Lung (tissue), 12 donors: ENCODE measurements around the gene MRPS11. TPM values are rescaled to one million over a fixed set of nuclear protein-coding genes. Genes with fewer than 3 reads are reported as not detected.

ENCODE experiments used
- ATAC-seq: fragments of 200-7000 bp; cut with Tn5 transposase; one replicate; pipeline ENCODE4 v1.9.1; 2020; ENCODE audit warnings: moderate number of reproducible peaks; ENCODE audit not compliant: insufficient read depth, low FRiP score
- DNase-seq, 3 donors: peaks; one replicate each; pipeline ENCODE4 v3.0.0-alpha.2; 2013 to 2017
- H3K27ac ChIP-seq, 2 donors: one replicate each; pipeline ENCODE4 v1.5.1; 2013; ENCODE audit warnings: mild to moderate bottlenecking in 2 of 2, moderate library complexity in 2 of 2, control low read depth in 1 of 2, inconsistent platforms in 1 of 2, low read depth in 1 of 2, low read length in 1 of 2
- H3K27me3 ChIP-seq, 3 donors: one replicate each; pipeline ENCODE4 v1.5.1; 2013; ENCODE audit warnings: low read length in 2 of 3; ENCODE audit not compliant: control insufficient read depth in 3 of 3, insufficient read depth in 3 of 3
- H3K36me3 ChIP-seq, 4 donors: one replicate each; pipeline ENCODE4 v1.5.1; 2013; ENCODE audit warnings: low read length in 4 of 4, mild to moderate bottlenecking in 1 of 4, moderate library complexity in 1 of 4; ENCODE audit not compliant: control insufficient read depth in 4 of 4, insufficient read depth in 4 of 4
- H3K4me1 ChIP-seq, 5 donors: one replicate each; pipeline ENCODE4 v1.5.1; 2013; ENCODE audit warnings: low read length in 5 of 5, mild to moderate bottlenecking in 2 of 5, moderate library complexity in 1 of 5; ENCODE audit not compliant: control insufficient read depth in 5 of 5, insufficient read depth in 5 of 5
- H3K4me3 ChIP-seq: one replicate; pipeline ENCODE4 v1.5.1; 2013; ENCODE audit warnings: mild to moderate bottlenecking, control low read depth, moderate library complexity
- H3K9ac ChIP-seq, 2 donors: one replicate each; pipeline ENCODE4 v1.5.1; 2013; ENCODE audit warnings: low read length in 2 of 2, control low read depth in 1 of 2; ENCODE audit not compliant: insufficient read depth in 1 of 2
- H3K9me3 ChIP-seq, 4 donors: one replicate each; pipeline ENCODE4 v1.5.1; 2013; ENCODE audit warnings: low read length in 3 of 4, mild to moderate bottlenecking in 1 of 4, moderate library complexity in 1 of 4; ENCODE audit not compliant: control insufficient read depth in 4 of 4, insufficient read depth in 3 of 4
- CTCF ChIP-seq: IDR thresholded peaks from 2 replicates; pipeline ENCODE4 v1.5.1; 2012; ENCODE audit warnings: mild to moderate bottlenecking; ENCODE audit errors: control extremely low read depth, extremely low read depth
- WGBS, 2 donors: extraction: QIAGEN DNeasy Blood & Tissue Kit; methylation state at CpG; one replicate each; pipeline ENCODE4 v1.1.7; 2013; 5-methylcytosine and 5-hydroxymethylcytosine counted together
- polyA plus RNA-seq, 2 donors: library from polyadenylated mRNA; stranded (reverse); fragments of 200-250 nt; gene quantifications; one replicate each; pipeline ENCODE4 v1.2.1, GENCODE V29; 2013
- total RNA-seq, 2 donors: library from RNA; depleted of rRNA in 1 of 2; stranded (reverse); fragments of >200 nt in 1 of 2; gene quantifications; one replicate each; pipeline ENCODE4 v1.2.1, GENCODE V29; 2014 to 2021
- donor health status: control.
- donor health status: control.
- donor health status: Bipolar disorder and iron deficiency.
- donor health status: healthy.
- donor health status: DM: yes; HTN: yes; CAD: no.

The MRPS11 gene
- total and polyA plus RNA-seq, 4 donors = 31.2 to 43.4 (median 37.6) TPM

DNA sequence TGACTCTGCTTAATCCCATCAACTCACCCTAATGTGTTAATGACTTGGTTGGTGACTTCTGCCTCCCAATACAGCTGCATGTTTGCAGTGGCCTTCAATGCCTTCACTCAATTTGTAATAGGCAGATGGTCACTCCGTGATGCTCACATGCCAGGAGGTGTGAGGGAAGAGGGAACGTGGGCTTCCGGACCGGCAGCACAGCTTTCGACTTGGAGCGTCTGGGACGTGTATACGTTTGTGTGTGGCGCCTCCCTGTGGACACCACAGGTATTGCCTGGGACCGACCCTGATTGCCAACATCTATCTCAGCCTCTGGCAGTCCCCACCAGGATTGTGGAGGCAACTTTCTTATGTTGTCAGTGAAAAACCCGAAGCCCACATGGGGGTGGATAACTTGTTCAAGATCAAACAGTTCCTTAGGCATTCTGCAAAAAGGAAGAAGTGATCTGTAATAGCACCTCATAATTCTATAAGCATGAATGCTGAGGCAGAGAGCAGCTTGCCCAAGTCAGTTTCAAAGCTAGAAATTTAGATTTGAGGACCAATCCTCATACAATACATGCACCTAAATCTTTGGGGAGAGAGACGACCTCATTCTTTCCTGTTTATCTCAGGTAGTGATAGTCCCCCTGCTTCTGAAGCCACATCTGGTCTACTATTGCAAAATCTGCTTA is 17.2 kb upstream of the MRPS11 start:
- Histone ChIP-seq H3K4me3 (no peak overlapping the region), H3K9ac (no peak overlapping the region), H3K9me3 (no peaks in the 10 kb centered on the region), H3K4me1 (peaks cover 0 to 7% (median under 1%) of the 10 kb centered on the region in 5 donors), H3K27ac (no peak overlapping the region), H3K27me3 (no peaks in the 10 kb centered on the region), H3K36me3 (no peaks in the 10 kb centered on the region)
- ATAC-seq (no peak), DNase-seq (peak; percentile 61 to 76 (median 73))
- no peak for TF ChIP-seq CTCF
- 5 to 6% methylated on average over 12 of the region's 12 CpGs for WGBS, 2 donors

GRCh38 chr15:88453651-88454050 is 13.9 kb upstream of the MRPS11 start:
- Histone ChIP-seq H3K4me3 (no peak overlapping the region), H3K9ac (no peak overlapping the region), H3K27me3 (no peaks in the 10 kb centered on the region), H3K36me3 (peaks cover 2 to 7% (median 5%) of the 10 kb centered on the region in 4 donors), H3K27ac (no peak overlapping the region), H3K9me3 (no peaks in the 10 kb centered on the region), H3K4me1 (peaks cover 0 to 8% (median 2%) of the 10 kb centered on the region in 5 donors)
- TF ChIP-seq CTCF = no peak
- ATAC-seq (no peak), DNase-seq (peak in 2 of 3 donors; percentile 16 to 31)
- 56 to 70% methylated on average over 1 of the region's 1 CpG for WGBS, 2 donors

DNA sequence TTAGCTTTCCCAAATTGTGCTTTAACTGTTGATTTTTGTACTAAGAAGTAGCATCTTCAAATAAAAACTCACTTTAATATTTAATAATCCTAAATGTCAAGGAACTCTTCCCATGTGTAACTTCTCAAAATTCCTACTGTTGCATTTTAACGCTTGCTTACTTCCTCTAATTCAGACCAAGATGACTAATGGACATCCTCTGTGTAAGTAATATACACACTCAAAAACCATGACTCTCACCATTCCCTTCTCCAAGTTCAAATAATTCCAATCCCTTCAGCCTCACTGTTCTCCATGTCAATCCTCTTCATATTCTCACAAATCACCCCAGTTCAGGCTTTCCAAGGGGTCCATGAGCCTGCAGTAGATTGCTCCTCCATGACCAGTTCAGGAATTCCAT is 13.3 kb upstream of the MRPS11 start:
- Histone ChIP-seq H3K9me3 (no peaks in the 10 kb centered on the region), H3K27ac (no peak overlapping the region), H3K4me1 (peaks cover 0 to 8% (median 2%) of the 10 kb centered on the region in 5 donors), H3K4me3 (no peak overlapping the region), H3K27me3 (no peaks in the 10 kb centered on the region), H3K9ac (no peak overlapping the region), H3K36me3 (peaks cover 5 to 10% (median 8%) of the 10 kb centered on the region in 4 donors)
- DNase-seq (no peak), ATAC-seq (no peak)
- TF ChIP-seq CTCF = no peak
- WGBS, 2 donors = 3 to 21% methylated on average over 1 of the region's 1 CpG
